HG03060 (cell line): ENCODE results near the gene NUSAP1.
A peak's percentile ranks its signal among the peaks of the same experiment; 100 is the strongest.
"Not testable (repeated sequence)": the region's sequence is repeated elsewhere in the genome, so short reads cannot be mapped to it uniquely, and the experiment has no call there.

ENCODE experiments used
- ATAC-seq: cut with Tn5 transposase; IDR thresholded peaks from one replicate; pipeline ENCODE4 v1.9.1; 2021; ENCODE audit warnings: low read depth, moderate number of reproducible peaks; ENCODE audit not compliant: unreplicated experiment

The NUSAP1 gene

GRCh38 chr15:41408234-41408641 is 75.6 kb downstream of the NUSAP1 start:
- ATAC-seq = no peak

- no peak for ATAC-seq
Observed at GRCh38 chr15:41411031-41411430, 78.3 kb downstream of the NUSAP1 start.

GRCh38 chr15:41411441-41411840 is 78.8 kb downstream of the NUSAP1 start:
- no peak for ATAC-seq

- ATAC-seq = no peak
Observed at GRCh38 chr15:41416128-41416741, 83.6 kb downstream of the NUSAP1 start.

GRCh38 chr15:41416742-41417417 is 84.2 kb downstream of the NUSAP1 start, which contains the start of gene RTF1:
Gene RTF1 (plus strand): TSS chr15:41417095. CDS start chr15:41417116, 21 bp downstream.
- peak; percentile 65 for ATAC-seq

- peak; percentile 12 for ATAC-seq
Observed at GRCh38 chr15:41417418-41418195, 84.9 kb downstream of the NUSAP1 start.

GRCh38 chr15:41423979-41424659 is 91.4 kb downstream of the NUSAP1 start:
- ATAC-seq = peak; percentile 47

- ATAC-seq = no peak
Observed at GRCh38 chr15:41424809-41425208, 92.1 kb downstream of the NUSAP1 start.

- not testable (repeated sequence) for ATAC-seq
Observed at GRCh38 chr15:41425907-41426306, 93.2 kb downstream of the NUSAP1 start.

- ATAC-seq = no peak
Observed at GRCh38 chr15:41429003-41429890, 96.6 kb downstream of the NUSAP1 start.
